Eye (tissue), 1 donor: ENCODE data around the gene DYNLT1.
"Not testable (repeated sequence)": the region's sequence is repeated elsewhere in the genome, so short reads cannot be mapped to it uniquely, and the experiment has no call there.

ENCODE experiments used
- DNase-seq: peaks from one replicate; pipeline ENCODE4 v3.0.0-alpha.2; 2015

The DYNLT1 gene

DNA sequence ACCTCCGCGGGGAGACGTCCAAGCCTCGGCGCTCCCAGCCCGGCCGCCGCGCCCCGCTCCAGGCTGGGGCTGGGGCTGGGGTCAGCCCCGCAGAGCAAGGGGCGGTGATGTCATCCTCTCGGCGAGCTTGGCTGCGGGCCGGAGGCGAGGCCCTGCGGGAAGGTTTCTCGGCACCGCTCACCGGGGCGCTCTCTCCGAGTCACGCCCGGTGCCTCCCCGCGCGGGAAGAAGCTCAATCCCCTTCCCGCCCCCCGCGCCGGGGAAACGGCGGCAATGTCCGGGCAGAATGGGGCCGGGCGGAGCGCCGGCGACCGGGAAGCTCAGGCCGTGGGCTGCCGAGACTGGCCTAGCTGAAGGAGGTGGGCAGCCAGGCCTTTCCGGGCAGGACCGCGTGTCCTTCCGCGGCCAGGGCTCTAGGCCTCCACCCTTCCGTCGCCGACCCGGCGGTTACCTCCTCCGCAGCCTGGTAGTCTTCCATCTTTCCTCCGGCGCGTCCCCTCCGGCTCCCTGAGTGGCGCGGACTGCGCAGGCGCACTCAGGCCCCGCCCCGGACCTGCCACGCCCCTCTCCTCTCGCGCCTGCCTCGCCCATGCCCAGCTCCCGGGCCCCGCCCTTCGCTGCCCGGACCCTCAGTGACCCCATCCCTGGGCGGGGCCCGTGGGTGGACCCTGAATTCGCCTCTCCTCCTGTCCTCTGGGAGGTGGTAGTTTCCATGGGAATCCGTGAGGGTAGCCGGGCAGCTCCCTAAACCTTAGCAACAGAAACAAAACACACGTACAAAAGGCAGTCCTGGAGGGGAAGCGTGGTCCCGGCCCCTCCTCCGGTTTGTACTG, at the start of gene DYNLT1:
TSS of gene DYNLT1 (minus strand) at position 513 of the 833 bp plus-strand sequence. CDS start at position 478, 35 bp downstream.
- DNase-seq, result peak; percentile 98

DNA sequence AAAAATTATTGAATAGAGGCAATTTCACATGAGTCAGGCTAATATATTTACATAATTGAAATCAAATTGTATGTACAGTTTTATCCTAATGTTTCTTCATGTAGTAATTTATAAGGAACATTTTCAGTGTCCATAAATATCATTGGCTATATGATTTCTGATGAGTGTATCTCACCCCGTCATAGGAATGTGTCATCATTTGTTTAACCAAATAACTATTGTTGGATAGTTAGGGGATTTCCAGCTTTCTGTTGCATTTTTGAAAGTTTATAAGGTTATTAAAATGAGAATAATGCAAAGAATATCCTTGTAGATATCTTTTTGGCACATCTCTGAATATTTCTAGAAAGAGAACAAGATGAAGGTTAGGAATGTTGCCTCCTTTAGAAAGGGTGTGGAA, 44.3 kb upstream of the DYNLT1 start:
- no peak for DNase-seq

DNA sequence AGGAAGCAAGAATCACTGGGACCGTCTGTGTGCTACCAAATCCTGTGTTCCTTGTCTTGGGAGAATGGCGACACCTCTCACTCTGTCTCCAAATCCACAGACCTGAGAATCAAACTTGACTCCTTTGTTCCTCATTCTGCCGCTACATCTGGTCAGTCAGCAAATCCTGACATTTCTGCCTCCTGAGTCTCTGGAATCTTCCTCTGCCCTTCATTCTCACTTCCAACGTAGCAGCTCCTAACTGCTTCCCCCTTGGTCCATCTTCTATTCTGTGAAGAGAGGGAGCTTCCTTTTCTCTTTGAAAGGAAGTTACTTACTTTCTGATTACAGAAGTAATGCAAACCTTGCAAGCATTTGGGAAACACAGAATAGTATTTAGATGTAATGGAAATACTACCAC, 43.0 kb upstream of the DYNLT1 start:
- DNase-seq, result no peak

DNA sequence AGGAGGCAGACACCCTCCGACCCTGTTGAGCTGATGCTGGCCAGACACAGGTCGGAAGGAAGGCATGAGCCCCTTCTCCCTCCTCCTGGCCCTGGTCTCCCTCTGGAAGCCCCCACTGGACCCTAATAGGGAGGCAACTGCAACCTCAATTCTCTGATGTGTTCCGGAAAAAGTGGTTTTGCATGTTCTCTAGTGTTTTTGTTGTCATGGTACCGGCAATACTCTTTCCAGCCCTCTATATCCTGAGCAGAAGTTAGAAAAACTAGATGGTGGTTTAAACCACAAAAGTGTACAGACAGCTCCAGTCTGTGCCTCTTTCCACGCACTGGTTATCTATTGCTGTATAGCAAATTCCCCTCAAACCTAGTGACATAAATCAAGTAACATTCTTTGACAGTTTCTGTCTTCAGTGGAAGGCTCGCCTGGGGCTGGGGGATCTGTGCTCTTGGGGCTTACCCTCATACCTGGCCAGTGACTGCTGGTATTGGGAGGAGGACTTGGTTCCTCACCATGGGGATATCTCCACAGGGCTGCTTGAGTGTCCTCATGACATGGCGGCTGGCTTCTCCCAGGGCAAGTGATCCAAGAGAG, 42.3 kb upstream of the DYNLT1 start:
- no peak for DNase-seq

DNA sequence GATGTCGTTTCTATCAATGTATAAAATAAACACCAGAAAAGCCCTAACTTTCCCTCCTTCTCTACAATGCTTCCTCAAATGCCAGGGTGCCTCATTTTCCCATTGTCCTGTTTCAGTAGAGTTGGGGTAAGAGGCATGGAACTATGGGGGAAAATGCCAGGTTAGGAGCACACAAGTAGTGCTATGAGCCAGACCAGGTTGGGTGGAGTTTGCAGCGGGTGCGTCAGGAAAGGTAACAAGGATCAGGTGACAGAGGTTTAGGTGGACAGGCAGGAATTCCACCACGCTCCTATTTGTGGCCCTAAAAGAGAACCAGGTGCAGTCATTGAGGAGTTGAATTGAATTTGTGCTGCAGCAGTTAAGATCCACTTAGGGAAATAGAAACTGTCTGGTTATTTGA, 41.8 kb upstream of the DYNLT1 start:
- no peak for DNase-seq

DNA sequence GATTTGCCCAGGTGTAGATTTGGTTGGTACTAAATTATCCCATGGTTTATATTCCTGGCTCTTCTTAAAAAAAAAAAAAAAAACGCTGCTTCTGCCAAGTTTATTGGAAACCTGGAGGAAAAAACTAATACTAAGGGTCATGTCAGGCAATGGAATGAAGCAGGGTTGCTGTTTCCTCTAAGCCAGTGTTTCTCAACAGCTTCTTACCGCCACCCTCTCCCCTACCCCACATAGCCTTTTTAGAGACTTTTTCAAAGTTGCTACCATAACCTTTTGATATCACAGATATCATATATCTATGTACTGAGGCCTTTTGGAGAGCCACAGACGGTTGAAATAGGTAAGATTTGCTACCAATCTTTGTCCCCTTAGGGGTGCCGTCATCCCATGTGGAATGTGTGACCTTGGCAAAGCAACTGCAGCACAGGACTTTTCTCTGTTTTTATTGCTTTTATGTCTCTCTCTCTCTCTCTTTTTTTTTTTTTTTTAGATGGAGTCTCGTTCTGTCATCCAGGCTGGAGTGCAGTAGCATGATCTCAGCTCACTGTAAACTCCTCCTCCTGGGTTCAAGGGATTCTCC, 40.3 kb upstream of the DYNLT1 start:
- DNase-seq, result no peak

DNA sequence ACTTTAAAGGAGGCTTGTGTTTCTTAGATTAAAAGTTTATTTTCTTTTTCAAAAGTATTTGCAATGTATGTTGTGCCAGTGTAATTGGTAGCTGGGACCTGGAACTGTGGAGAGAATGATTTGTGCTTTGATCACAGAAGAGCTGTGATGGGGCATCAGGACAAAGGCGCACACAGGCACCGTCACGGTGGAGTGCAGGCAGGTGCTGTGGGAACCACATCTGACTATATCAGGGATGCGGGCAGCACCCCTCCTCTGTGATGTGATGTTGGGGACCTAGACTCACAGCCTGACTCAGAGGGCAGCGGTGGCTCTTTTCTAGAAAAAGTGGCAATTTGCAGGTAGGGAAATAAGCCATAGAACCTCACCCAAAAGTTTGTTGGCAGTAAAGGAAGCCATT, 39.8 kb upstream of the DYNLT1 start:
- no peak for DNase-seq

DNA sequence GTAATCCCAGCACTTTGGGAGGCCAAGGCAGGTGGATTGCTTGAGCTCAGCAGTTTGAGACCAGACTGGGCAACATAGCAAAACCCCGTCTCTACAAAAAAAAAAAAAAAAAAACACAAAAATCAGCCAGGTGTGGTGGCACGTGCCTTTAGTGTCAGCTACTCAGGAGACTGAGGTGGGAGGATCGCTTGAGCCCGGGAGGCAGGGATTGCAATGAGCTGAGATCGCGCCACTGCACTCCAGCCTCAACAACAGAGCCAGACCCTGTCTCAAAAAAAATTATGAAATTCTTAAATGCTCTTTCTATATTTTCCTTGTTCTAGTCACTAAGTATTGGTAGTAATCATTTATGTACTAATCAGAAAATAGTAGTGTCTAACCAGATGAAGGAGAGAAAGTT, 35.9 kb upstream of the DYNLT1 start:
- no peak for DNase-seq

DNA sequence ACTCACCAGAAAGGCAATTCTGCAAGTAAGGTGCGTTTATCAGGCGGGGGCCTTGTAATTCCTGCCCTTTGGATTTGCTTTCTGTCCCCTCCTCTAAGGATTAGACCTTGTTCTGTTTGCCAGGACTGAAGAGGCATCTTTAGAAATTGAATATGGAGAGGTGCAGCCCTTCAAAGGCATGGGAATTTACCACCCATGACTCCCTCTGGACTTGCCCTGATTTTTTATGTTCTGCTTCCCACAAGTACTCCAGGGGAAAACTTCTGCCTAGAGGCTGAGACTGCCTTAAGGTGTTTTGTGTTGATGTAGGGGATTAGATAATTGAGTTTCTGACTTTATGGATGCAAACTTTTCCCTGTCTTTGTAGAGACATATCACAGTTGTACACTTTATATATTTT, 35.5 kb upstream of the DYNLT1 start:
- no peak for DNase-seq

DNA sequence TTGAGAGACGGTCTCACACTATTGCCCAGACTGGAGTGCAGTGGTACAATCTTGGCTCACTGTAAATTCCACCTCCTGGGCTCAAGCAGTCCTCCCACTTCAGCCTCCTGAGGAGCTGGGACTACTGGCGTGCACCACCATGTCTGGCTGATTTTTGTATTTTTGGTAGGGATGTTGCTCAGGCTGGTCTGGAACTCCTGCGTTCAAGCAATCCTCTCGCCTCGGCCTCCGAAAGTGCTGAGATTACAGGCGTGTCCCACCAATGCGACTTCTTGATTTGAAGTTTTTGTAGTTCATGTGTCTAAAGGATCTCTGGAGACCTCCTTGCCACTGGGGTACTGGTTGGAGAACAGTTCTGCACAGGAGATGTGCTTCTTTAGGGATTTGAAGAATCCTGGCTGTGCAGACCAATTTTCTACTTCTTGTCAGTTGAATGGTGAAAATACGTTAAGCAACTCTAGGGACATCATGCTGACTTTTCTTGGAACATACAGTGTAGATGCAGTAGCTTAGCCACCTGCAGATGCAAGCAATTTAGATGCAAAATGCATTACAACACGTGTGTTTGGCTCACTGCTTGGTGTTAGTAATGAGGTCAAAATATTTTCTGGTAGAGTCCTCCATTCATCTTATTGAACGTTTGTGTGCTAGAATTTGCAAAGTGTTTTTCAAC, 33.5 kb upstream of the DYNLT1 start:
- no peak for DNase-seq

DNA sequence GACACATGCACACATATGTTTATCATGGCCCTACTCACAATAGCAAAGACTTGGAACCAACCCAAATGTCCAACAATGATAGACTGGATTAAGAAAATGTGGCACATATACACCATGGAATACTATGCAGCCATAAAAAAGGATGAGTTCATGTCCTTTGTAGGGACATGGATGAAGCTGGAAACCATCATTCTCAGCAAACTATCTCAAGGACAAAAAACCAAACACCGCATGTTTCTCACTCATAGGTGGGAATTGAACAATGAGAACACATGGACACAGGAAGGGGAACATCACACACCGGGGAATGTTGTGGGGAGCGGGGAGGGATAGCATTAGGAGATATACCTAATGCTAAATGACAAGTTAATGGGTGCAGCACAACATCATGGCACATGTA, 32.6 kb upstream of the DYNLT1 start:
- not testable (repeated sequence) for DNase-seq

DNA sequence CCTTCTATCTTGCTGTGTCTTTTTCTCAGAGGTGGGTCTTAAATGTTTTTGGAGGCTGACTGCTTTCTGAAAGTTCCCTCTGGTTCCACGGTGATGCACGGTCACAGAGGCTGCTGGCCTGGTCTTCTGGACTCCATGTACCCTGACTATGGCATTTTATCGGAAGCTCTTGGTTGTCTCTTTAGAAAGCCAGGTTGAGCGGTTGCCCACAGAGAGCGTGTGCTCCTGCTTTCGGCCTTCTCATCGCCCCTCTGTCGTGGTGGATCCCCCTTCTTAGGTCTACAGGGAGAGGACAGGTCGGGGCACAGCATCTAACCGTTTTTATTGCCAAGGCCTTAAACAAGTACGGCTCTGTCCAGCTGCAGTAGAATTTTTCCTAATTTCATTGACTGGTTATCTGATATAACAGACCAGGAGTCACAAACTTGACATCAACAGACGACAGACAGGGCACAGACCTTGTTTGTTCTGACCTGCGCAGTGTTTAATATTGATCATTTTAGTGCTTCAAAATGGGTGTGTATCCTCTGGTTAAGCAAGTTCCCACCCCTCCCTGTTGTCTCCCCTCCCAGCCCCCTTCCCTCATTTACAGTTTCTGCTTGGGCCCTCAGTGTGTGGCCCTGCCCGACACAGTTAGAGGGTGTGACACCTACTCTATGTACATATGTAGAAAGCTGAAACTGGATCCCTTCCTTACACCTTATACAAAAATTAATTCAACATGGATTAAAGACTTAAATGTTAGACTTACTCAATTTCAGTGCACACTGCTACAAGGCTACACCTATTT, 30.0 kb upstream of the DYNLT1 start:
- no peak for DNase-seq

DNA sequence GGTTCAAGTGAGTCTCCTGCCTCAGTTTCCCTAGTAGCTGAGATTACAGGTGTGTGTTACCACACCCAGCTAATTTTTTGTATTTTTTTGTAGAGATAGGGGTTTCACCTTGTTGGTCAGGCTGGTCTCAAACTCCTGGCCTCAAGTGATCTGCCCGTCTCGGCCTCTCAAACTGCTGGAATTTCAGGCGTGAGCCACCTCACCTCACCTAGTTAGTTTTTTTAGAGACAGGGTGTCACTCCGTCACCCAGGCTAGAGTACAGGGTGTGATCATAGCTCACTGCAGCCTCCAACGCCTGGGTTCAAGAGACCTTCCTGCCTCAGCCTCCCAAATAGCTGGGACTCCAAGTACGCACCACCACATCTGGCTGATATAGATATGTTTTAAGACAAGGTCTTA, 28.2 kb upstream of the DYNLT1 start:
- no peak for DNase-seq

DNA sequence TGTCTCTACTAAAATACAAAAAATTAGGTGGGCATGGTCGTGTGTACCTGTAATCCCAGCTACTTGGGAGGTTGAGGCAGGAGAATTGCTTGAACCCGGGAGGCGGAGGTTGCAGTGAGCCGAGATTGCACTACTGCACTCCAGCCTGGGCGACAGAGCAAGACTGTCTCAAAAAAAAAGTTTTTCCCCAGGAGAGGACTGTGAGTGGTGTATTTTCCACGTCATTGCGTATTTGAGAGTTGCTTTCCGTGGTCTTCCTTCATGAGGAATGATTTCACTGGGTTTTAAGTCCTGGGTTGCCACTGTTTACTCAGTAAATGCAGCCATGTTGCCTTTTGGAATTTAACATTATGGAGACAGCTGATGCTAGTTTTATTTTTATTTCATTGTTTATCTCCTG, 27.6 kb upstream of the DYNLT1 start:
- not testable (repeated sequence) for DNase-seq

DNA sequence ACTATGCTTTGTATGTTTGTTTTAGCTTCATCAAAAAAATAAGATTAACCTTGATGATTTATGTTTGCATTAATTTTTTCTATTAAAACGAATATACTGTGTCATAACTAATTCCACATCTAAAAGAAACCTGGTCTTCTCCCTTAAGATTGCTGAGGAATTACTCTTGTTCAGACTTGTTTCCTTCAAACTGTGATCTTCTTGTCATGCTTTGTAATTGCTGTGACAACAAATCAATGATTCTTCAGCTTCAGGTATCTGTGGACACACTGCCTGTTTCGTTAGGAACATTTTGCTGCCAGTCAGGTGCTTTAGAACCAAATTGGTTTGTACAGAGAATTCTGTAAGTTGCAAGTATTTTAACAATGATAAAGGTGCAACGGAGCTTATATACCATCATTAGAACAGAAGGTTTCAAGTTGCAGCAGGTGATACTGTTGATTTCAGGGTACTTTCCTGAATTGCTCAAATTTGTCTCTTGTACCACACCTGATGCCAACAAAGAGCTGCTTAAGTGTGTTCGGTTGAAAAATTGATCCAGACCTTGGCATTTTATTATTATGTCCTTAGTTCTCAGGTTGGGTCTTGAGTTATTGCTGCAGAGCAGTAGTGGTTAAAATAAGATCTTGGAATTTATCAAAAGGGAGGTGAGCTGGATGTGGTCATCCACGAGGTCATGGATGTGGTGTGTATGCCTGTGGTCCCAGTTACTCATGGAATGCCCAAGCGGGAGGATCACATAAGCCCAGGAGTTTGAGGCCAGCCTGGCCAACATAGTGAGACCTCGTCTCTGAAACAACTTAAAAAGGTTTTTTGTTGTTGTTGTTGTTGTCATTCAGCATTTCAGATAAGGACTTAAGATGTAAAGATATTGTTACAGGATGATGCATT, 24.8 kb upstream of the DYNLT1 start:
- no peak for DNase-seq

DNA sequence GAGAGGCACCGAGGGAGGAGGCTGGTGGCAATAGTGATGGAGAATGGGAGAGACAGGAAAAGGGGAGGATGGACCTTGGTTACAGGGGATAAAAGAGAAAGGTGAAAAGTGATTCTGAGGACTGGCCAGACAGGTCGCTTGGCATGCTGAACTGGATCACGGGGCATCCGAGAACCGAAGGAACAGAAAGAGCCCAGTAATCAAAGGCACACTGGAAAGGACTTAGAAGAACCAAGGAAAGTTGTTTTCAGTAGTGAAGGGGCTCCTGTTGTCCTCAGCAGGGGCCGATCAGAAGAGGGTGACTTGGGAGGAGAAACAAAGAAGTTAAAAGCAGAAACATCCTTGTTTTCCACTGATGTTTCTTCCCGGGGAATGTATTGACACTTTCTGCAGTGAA, 24.2 kb upstream of the DYNLT1 start:
- DNase-seq, result no peak

DNA sequence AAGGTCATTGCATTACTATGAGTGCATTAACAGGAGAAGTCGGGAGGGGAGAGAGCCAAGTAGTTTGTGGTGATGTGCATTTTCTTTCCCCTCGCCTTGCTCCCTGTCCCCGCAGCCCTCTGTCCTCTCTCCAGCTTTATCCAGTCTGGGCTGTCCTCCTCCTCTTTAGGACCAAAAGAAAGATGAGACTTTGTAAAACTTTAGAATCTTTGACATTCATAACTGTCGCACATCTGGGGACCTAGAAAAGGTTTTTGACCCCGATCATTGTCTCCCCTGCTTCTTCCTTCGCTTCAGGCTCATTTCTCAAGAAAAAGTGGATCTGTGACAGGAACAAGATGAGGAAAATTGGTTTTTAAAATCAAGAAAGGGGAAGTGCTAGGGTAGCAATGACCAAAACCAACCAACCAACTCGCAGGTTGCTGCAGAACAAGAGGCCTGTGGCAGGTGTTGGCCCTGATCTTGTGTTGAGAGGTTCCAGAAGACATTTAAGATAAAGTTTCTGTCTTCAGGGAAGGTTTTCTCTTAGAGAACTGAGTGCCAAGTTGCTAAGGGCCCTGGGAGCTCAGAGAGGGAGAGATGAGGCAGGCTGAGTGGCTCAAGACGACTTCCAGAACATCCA, 22.9 kb upstream of the DYNLT1 start:
- DNase-seq, result no peak

DNA sequence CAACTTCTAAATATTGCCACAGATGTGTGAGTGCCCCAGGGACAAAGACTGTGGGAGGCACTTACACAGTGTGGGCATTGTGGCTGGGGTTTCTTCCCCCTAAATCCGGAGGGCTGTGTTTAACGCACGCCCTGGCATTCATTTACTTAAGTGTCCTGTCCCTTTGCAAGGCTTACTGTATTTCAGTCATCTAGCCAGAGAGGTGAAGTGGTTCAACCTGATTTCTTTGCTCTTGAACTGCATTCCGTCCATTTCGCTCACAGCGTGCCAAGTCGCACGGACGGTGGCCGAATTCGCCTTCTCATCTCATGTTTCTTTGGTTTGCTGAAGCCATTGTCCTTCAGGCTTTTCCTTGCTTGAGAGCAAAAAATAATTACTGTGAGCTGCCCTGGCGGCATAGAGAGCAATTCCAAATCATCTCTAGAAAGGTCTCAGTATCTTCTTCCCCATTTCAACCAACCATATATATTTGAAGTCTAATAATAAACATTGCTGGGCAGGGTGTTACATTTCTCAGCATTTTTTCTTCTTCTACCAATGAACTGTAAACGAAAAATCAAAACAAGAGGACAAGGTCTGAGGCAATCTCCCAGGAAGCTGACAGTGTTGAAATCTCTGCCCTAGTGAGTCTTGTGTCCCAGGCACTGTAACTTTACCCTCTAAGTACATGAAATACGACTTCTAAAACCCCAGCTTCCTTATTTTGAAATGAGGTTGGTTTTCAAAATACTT, 22.3 kb upstream of the DYNLT1 start:
- no peak for DNase-seq

DNA sequence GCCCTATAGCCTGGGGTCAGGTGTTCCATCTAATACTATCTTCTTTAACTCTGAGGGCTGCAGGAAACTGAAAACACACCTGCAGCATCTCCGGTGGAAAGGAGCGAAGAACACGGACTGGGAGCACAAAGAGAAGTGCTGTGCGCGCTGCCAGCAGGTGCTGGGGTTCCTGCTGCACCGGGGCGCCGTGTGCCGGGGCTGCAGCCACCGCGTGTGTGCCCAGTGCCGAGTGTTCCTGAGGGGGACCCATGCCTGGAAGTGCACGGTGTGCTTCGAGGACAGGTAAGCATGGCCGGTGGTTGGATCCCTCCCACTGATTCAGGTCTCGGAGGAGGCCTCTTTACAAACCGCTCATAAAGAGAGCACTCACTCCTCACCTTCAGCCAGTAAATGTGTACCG, 20.8 kb upstream of the DYNLT1 start:
- no peak for DNase-seq

DNA sequence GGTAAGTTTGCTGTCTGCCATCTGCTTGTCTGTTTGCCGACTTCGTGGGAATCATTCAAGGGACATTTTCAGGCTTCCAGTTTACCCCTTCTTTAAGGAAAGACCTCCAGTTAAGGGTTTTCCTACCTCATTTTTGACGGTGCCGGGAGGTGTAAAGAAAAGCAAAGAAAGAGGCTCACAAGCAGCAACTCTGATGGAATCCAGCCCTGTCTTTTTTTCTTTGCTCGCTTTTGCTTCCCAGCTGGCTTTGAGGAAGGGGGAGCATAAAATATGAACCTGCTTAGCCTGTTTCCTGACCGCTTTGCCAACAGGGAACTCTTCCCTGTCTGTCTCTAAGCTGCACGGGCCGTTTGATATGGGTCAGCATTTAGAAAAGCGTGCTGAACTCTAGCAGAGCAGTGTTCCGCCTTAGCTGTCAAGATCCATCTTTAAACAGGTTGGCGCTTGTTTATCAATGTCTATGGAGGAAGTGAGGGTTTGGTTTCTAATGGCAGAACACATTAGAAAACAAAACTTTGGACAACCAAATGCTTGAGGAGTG, 19.2 kb upstream of the DYNLT1 start:
- peak; percentile 50 for DNase-seq
